Karpas-422 (cell line): ENCODE data around the gene KANSL1. TPM values are rescaled to one million over a fixed set of nuclear protein-coding genes. Genes with fewer than 3 reads are reported as not detected.
A peak's percentile ranks its signal among the peaks of the same experiment; 100 is the strongest.

Experiments used
- DNase-seq: peaks from one replicate; pipeline ENCODE4 v3.0.0-alpha.2; 2015
- H2AFZ ChIP-seq: fragments of 200-600 bp; sonication (generic); 2 replicates; pipeline ENCODE4 v1.6.1; 2014; ENCODE audit warnings: antibody characterized with exemption, low read length, mixed read lengths
- H3K27ac ChIP-seq: fragments of 200-600 bp; sonication (generic); 2 replicates; pipeline ENCODE4 v1.5.1; 2014; ENCODE audit warnings: mild to moderate bottlenecking, low read length, moderate library complexity
- H3K27me3 ChIP-seq: fragments of 200-600 bp; sonication (generic); 2 replicates; pipeline ENCODE4 v1.6.1; 2014; ENCODE audit warnings: low read length, mixed read lengths
- H3K36me3 ChIP-seq: fragments of 200-600 bp; sonication (generic); 2 replicates; pipeline ENCODE4 v1.6.1; 2014; ENCODE audit warnings: low read length, mixed read lengths; ENCODE audit not compliant: insufficient read depth
- H3K4me1 ChIP-seq: fragments of 200-600 bp; sonication (generic); 2 replicates; pipeline ENCODE4 v1.6.1; 2014; ENCODE audit warnings: mild to moderate bottlenecking, low read length, mixed read lengths
- H3K4me2 ChIP-seq: fragments of 200-600 bp; sonication (generic); 2 replicates; pipeline ENCODE4 v1.6.1; 2014; ENCODE audit warnings: low read length, low read depth, mild to moderate bottlenecking; ENCODE audit not compliant: poor library complexity, severe bottlenecking
- H3K4me3 ChIP-seq: fragments of 200-600 bp; sonication (generic); 2 replicates; pipeline ENCODE4 v1.5.1; 2014; ENCODE audit warnings: mild to moderate bottlenecking, antibody characterized with exemption, low read length, mixed read lengths
- H3K79me2 ChIP-seq: fragments of 200-600 bp; sonication (generic); 2 replicates; pipeline ENCODE4 v1.6.1; 2014; ENCODE audit warnings: mild to moderate bottlenecking, low read length, mixed read lengths
- H3K9ac ChIP-seq: fragments of 200-600 bp; sonication (generic); 2 replicates; pipeline ENCODE4 v1.6.0; 2014; ENCODE audit warnings: low read length
- H3K9me2 ChIP-seq: fragments of 200-600 bp; sonication (generic), shearing (Covaris generic); replicated peaks from 2 replicates; pipeline ENCODE4 v1.6.0; 2014; ENCODE audit warnings: mild to moderate bottlenecking, low read length, moderate library complexity; ENCODE audit not compliant: insufficient read depth
- H3K9me3 ChIP-seq: fragments of 300-700, 200-600 bp; sonication (generic); 2 replicates; pipeline ENCODE4 v1.6.1; 2014; ENCODE audit warnings: low read length, mixed read lengths
- H4K20me1 ChIP-seq: fragments of 200-600 bp; sonication (generic); 2 replicates; pipeline ENCODE4 v1.6.1; 2014; ENCODE audit warnings: mild to moderate bottlenecking, antibody characterized with exemption, low read length, low read depth; ENCODE audit not compliant: insufficient read depth
- total RNA-seq: library from RNA; depleted of rRNA; stranded (reverse); fragments of >200 nt; shearing (Covaris generic); gene quantifications from 2 replicates; pipeline ENCODE4 v1.2.3, GENCODE V29; 2014; ENCODE audit warnings: low replicate concordance

Gene KANSL1
- total RNA-seq, 1 experiment from 2014 or later = 127 TPM

- Histone ChIP-seq H3K9me2 (no peaks in the 10 kb centered on the region), H2AFZ (no peak overlapping the region), H3K27me3 (no peaks in the 10 kb centered on the region), H3K36me3 (peaks cover 45% of the 10 kb centered on the region), H4K20me1 (no peaks in the 10 kb centered on the region), H3K4me2 (no peak overlapping the region), H3K4me3 (no peak overlapping the region), H3K9ac (no peak overlapping the region), H3K4me1 (peaks cover 13% of the 10 kb centered on the region), H3K79me2 (peaks cover 37% of the 10 kb centered on the region), H3K27ac (no peak overlapping the region), H3K9me3 (no peaks in the 10 kb centered on the region)
- DNase-seq = no peak
Observed at GRCh38 chr17:46047398-46047797, 145.8 kb downstream of the KANSL1 start.

DNA sequence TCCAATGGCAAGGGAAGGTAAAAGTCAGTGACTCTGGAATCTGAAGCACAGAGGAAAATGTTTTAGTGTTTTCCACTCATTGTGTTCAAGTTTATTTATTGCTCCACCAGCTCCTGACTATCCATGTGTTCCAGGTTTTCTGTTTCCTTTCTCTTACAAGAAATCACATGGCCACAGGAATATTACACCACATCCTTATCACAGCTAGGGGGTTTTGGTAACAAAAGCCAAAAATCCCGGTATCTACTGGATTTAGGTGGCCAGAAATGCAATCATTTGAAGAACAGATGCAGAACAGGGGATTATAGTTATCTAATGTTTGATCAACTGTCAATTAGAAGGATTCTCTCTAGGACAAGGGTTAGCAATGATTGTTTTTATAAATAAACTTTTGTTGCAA lies 146.3 kb downstream of the KANSL1 start:
- Histone ChIP-seq H3K9me2 (no peaks in the 10 kb centered on the region), H3K79me2 (peaks cover 41% of the 10 kb centered on the region), H3K4me2 (no peak overlapping the region), H3K4me1 (peaks cover 13% of the 10 kb centered on the region), H3K36me3 (peaks cover 49% of the 10 kb centered on the region), H2AFZ (no peak overlapping the region), H3K9ac (no peak overlapping the region), H3K27ac (no peak overlapping the region), H3K27me3 (no peaks in the 10 kb centered on the region), H3K4me3 (no peak overlapping the region), H3K9me3 (no peaks in the 10 kb centered on the region), H4K20me1 (no peaks in the 10 kb centered on the region)
- DNase-seq = no peak

DNA sequence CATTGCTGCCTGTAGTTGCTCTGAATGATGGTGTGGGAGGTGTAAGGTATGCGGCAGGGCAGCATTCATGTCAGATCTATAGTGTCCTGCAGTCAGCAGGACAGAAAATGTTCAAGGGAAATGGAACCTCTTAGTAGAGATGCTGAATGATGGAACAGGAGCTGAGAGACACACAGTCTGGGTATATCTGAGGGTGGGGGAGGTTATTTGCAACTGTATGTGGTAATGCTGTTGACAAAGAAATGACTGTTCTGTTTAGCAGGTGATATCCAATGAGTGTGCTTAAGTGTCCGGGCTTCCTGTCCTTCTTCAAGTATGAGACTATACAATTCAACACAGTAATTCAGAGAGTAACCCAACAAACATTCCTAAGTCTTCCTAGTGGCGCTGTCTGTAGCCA lies 147.6 kb downstream of the KANSL1 start:
- H3K9me3 ChIP-seq = no peaks in the 10 kb centered on the region
- H3K4me3 ChIP-seq = no peak overlapping the region
- peaks cover 13% of the 10 kb centered on the region for H3K4me1 ChIP-seq
- no peak for DNase-seq
- no peaks in the 10 kb centered on the region for H4K20me1 ChIP-seq
- no peak overlapping the region for H3K9ac ChIP-seq
- H3K27ac ChIP-seq = 0 out of 2 replicates have a peak overlapping the region, but pooled peaks have one; percentile 10
- no peaks in the 10 kb centered on the region for H3K9me2 ChIP-seq
- H3K79me2 ChIP-seq = peaks cover 31% of the 10 kb centered on the region
- H3K36me3 ChIP-seq = peaks cover 43% of the 10 kb centered on the region
- H2AFZ ChIP-seq = no peak overlapping the region
- no peak overlapping the region for H3K4me2 ChIP-seq
- H3K27me3 ChIP-seq = no peaks in the 10 kb centered on the region

DNA sequence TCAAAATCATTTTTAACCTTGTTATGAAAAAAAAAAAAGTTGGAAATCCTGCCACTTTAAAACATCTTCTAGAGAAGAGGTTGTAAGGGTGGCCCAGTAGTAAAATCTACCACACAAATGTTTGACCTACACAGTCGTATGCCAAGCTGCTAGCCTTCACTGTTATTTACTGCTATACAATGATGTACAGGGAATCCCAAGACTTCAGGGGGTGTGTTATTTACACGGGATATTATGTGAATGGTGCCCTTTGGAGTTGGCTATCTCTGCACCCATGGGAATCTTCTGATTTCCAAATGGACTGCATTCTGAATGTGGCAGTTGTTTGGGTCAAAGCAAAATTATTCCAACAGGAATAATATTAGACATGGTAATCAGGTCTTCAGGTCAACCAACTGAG lies 148.2 kb downstream of the KANSL1 start:
- Histone ChIP-seq H3K27ac (peak overlapping the region; percentile 19; the same call in 1 of the 2 replicates), H3K36me3 (peaks cover 41% of the 10 kb centered on the region), H3K9me2 (no peaks in the 10 kb centered on the region), H3K4me2 (no peak overlapping the region), H3K9ac (no peak overlapping the region), H3K9me3 (no peaks in the 10 kb centered on the region), H3K4me1 (peaks cover 13% of the 10 kb centered on the region), H3K79me2 (peaks cover 27% of the 10 kb centered on the region), H3K27me3 (no peaks in the 10 kb centered on the region), H4K20me1 (no peaks in the 10 kb centered on the region), H2AFZ (no peak overlapping the region), H3K4me3 (no peak overlapping the region)
- DNase-seq = no peak

GRCh38 chr17:46044286-46044928 lies 148.8 kb downstream of the KANSL1 start:
- Histone ChIP-seq H3K36me3 (peaks cover 46% of the 10 kb centered on the region), H3K4me3 (no peak overlapping the region), H3K9me3 (no peaks in the 10 kb centered on the region), H2AFZ (no peak overlapping the region), H3K4me1 (peaks cover 13% of the 10 kb centered on the region), H3K9me2 (no peaks in the 10 kb centered on the region), H3K79me2 (peaks cover 27% of the 10 kb centered on the region), H3K4me2 (no peak overlapping the region), H3K27me3 (no peaks in the 10 kb centered on the region), H4K20me1 (no peaks in the 10 kb centered on the region), H3K27ac (peak overlapping the region; percentile 19), H3K9ac (no peak overlapping the region)
- DNase-seq = peak; percentile 84

DNA sequence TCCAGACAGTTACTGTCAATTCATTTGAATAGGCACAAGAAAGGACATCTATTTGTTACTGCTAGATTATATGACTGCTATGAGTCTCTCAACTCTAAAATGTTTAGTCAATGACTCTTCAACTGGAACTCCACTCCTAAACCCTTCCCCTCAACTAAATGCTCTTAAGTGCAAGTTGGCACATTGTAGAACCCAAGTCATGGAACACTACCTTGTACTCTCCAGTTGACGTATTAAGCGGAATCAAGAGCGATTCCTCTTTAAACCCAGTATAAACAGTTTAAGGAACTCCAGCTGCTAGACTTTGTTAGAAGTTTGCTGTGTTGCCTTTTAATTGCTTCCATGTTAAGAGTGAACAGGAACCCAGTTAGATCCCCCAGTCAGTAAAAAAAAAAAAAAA lies 149.6 kb downstream of the KANSL1 start:
- H4K20me1 ChIP-seq = no peaks in the 10 kb centered on the region
- H3K36me3 ChIP-seq = peaks cover 51% of the 10 kb centered on the region
- no peak overlapping the region for H3K4me2 ChIP-seq

DNA sequence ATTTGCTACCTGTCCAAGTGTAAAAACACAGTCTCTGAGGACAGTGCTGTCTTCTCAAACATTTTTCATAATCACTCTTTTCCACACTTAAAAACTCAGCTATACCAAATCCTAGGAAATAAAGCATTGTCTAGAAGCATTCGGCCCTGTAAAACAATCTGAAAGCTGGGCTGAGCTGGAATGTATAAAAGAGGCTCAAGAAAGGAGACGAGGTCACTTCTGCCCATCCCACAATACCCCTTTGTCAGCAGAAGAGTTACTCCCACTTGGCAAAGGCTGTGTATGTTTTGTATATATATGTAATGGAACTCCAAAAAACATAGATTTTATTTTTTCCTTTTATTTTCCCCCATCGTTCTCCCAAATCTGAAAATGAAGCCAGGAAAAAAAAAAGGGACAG lies 150.3 kb downstream of the KANSL1 start:
- Histone ChIP-seq H3K79me2 (peaks cover 27% of the 10 kb centered on the region), H3K9ac (no peak overlapping the region), H3K27me3 (no peaks in the 10 kb centered on the region), H3K27ac (no peak overlapping the region), H3K9me3 (no peaks in the 10 kb centered on the region), H3K9me2 (no peaks in the 10 kb centered on the region), H3K4me2 (no peak overlapping the region), H3K4me1 (peaks cover 13% of the 10 kb centered on the region), H4K20me1 (no peaks in the 10 kb centered on the region), H3K4me3 (no peak overlapping the region), H3K36me3 (peaks cover 52% of the 10 kb centered on the region), H2AFZ (no peak overlapping the region)
- no peak for DNase-seq

More for the DNA sequence above, 149.6 kb downstream of the KANSL1 start:
- H3K9me2 ChIP-seq = no peaks in the 10 kb centered on the region
- peaks cover 27% of the 10 kb centered on the region for H3K79me2 ChIP-seq
- DNase-seq = no peak
- no peak overlapping the region for H3K4me3 ChIP-seq
- no peak overlapping the region; the same call in 1 of the 2 replicates for H3K27ac ChIP-seq
- H3K9me3 ChIP-seq = no peaks in the 10 kb centered on the region
- H2AFZ ChIP-seq = no peak overlapping the region
- peaks cover 13% of the 10 kb centered on the region for H3K4me1 ChIP-seq
- no peak overlapping the region for H3K9ac ChIP-seq
- H3K27me3 ChIP-seq = no peaks in the 10 kb centered on the region

- H3K4me1 ChIP-seq = peaks cover 13% of the 10 kb centered on the region
- no peaks in the 10 kb centered on the region for H4K20me1 ChIP-seq
- H3K27ac ChIP-seq = no peak overlapping the region
- no peak overlapping the region for H2AFZ ChIP-seq
- H3K4me2 ChIP-seq = no peak overlapping the region
- H3K9ac ChIP-seq = no peak overlapping the region
- DNase-seq = no peak
- no peaks in the 10 kb centered on the region for H3K9me2 ChIP-seq
- H3K27me3 ChIP-seq = no peaks in the 10 kb centered on the region
- H3K4me3 ChIP-seq = no peak overlapping the region
- peaks cover 59% of the 10 kb centered on the region for H3K36me3 ChIP-seq
- no peaks in the 10 kb centered on the region for H3K9me3 ChIP-seq
- H3K79me2 ChIP-seq = peaks cover 27% of the 10 kb centered on the region
Observed at GRCh38 chr17:46042246-46042645, 151.0 kb downstream of the KANSL1 start.
